NB4 (cell line): Measurements from ENCODE around the gene ZCCHC13.
"Not testable (repeated sequence)": the region's sequence is repeated elsewhere in the genome, so short reads cannot be mapped to it uniquely, and the experiment has no call there.

Source experiments
- CTCF ChIP-seq: IDR thresholded peaks from one replicate; pipeline ENCODE4 v1.5.1; 2012; ENCODE audit warnings: low read depth, low read length
- MAX ChIP-seq: IDR thresholded peaks from 2 replicates; pipeline ENCODE4 v1.6.1; 2011; ENCODE audit warnings: low read depth, low read length
- POLR2A ChIP-seq: IDR thresholded peaks from 2 replicates; pipeline ENCODE4 v1.6.1; 2011; ENCODE audit warnings: mild to moderate bottlenecking; ENCODE audit not compliant: insufficient read length; ENCODE audit errors: extremely low read depth

GRCh38 chrX:74319321-74319720 lies 15.3 kb downstream of the ZCCHC13 start:
- TF ChIP-seq POLR2A, CTCF, MAX: not testable (repeated sequence)
